K562 (cell line): ENCODE measurements around the gene CCNYL1. TPM values are rescaled to one million over a fixed set of nuclear protein-coding genes. Genes with fewer than 3 reads are reported as not detected.
A peak's percentile ranks its signal among the peaks of the same experiment; 100 is the strongest.

Source experiments
- CSDE1 ChIP-seq, 2 experiments: fragments of 450-650 bp; IDR thresholded peaks; 2 replicates each; pipeline ENCODE4 v1.6.1; 2016; ENCODE audit warnings: mild to moderate bottlenecking in 1 of 2
- EHMT2 ChIP-seq: fragments of 450-650 bp; IDR thresholded peaks from 2 replicates; pipeline ENCODE4 v1.6.1; 2018; ENCODE audit warnings: antibody characterized with exemption
- FOXJ2 ChIP-seq: fragments of 200-800 bp; sonication (Bioruptor generic); IDR thresholded peaks from 2 replicates; pipeline ENCODE4 v1.6.1; 2016; ENCODE audit warnings: missing genetic modification characterization, missing compliant biosample characterization
- KDM1A ChIP-seq, 2 experiments: fragments of 450-650 bp; IDR thresholded peaks; 2 replicates each; pipeline ENCODE4 v1.6.1; 2016; ENCODE audit warnings: mild to moderate bottlenecking in 2 of 2
- NELFE ChIP-seq: IDR thresholded peaks from 2 replicates; pipeline ENCODE4 v1.6.1; 2011; ENCODE audit warnings: mild to moderate bottlenecking; ENCODE audit not compliant: insufficient read depth, insufficient read length
- NR1H2 ChIP-seq: sonication (generic); formaldehyde crosslinking; IDR thresholded peaks from 2 replicates; pipeline ENCODE4 v1.4.0; 2020; ENCODE audit warnings: mild to moderate bottlenecking, missing genetic modification reagents
- NR3C1 ChIP-seq: sonication (generic); formaldehyde crosslinking; IDR thresholded peaks from 2 replicates; pipeline ENCODE4 v1.8.1; 2022; ENCODE audit warnings: missing genetic modification reagents
- PHTF2 ChIP-seq: fragments of 250-450 bp; sonication (Bioruptor Pico); IDR thresholded peaks from 2 replicates; pipeline ENCODE4 v1.5.0; 2021; ENCODE audit warnings: mild to moderate bottlenecking
- TEAD1 ChIP-seq, 2 experiments: fragments of 450-650 bp in 1 of 2; sonication (generic) in 1 of 2; formaldehyde crosslinking; IDR thresholded peaks; 2 replicates each; pipeline versions ENCODE4 v1.4.0 to v1.8.0; 2020 to 2022; ENCODE audit warnings: mild to moderate bottlenecking in 2 of 2, missing genetic modification reagents in 1 of 2
- XRCC3 ChIP-seq: fragments of 450-650 bp; IDR thresholded peaks from 2 replicates; pipeline ENCODE4 v1.6.1; 2017; ENCODE audit warnings: mild to moderate bottlenecking, moderate library complexity
- ZBTB7A ChIP-seq: IDR thresholded peaks from 2 replicates; pipeline ENCODE4 v1.6.1; 2011; ENCODE audit warnings: low read depth, mild to moderate bottlenecking, low read length, moderate library complexity, borderline replicate concordance; ENCODE audit not compliant: control insufficient read depth
- ZNF124 ChIP-seq: sonication (generic); formaldehyde crosslinking; IDR thresholded peaks from 2 replicates; pipeline ENCODE4 v1.8.1; 2022; ENCODE audit warnings: missing genetic modification reagents
- ZNF347 ChIP-seq: fragments of 450-650 bp; formaldehyde crosslinking; IDR thresholded peaks from 2 replicates; pipeline ENCODE4 v1.4.0; 2020; ENCODE audit warnings: low read depth, mild to moderate bottlenecking, moderate library complexity
- polyA plus RNA-seq, 8 experiments: library from polyadenylated mRNA; depleted of rRNA in 4 of 8; stranded (reverse) in 5 of 8; unstranded in 3 of 8; fragments of >200 nt; fragmentation: Nextera tagmentation in 2 of 8; fragmentation: Illumina TruSeq in 1 of 8; extraction: Ambion mirVana in 2 of 8; extraction: Trizol in 1 of 8; gene quantifications; 2 replicates each; pipeline versions ENCODE4 v1.2.1 to v1.2.3, GENCODE V29; 2011 to 2014; ENCODE audit warnings: inconsistent platforms in 1 of 8, missing spikeins in 1 of 8
- total RNA-seq, 7 experiments: library from RNA; depleted of rRNA in 6 of 7; stranded (reverse); fragments of >200 nt in 6 of 7; fragmentation: Illumina TruSeq in 2 of 7; extraction: Trizol in 2 of 7; gene quantifications; 2 replicates each; pipeline versions ENCODE4 v1.2.1 to v1.2.3, GENCODE V29; 2011 to 2021; ENCODE audit warnings: low replicate concordance in 1 of 7
- TF ChIP-seq, protein P1 (sequence below): IDR thresholded peaks from 2 replicates; pipeline ENCODE4 v1.6.1; 2016; ENCODE audit warnings: missing genetic modification characterization, missing compliant biosample characterization
- TF ChIP-seq, protein P2 (sequence below): fragments of 250-450 bp; sonication (Bioruptor Pico); IDR thresholded peaks from 2 replicates; pipeline ENCODE4 v1.5.0; 2020; ENCODE audit warnings: mild to moderate bottlenecking
- TF ChIP-seq, protein P3 (sequence below): fragments of 250-450 bp; sonication (Bioruptor Pico); IDR thresholded peaks from 2 replicates; pipeline ENCODE4 v1.5.0; 2020; ENCODE audit warnings: mild to moderate bottlenecking, borderline replicate concordance
- TF ChIP-seq, protein P4 (sequence below): sonication (generic); formaldehyde crosslinking; IDR thresholded peaks from 2 replicates; pipeline ENCODE4 v1.8.0; 2022; ENCODE audit warnings: mild to moderate bottlenecking, missing genetic modification reagents
- TF ChIP-seq, protein P5 (sequence below): sonication (generic); formaldehyde crosslinking; IDR thresholded peaks from 2 replicates; pipeline ENCODE4 v1.4.0; 2020; ENCODE audit warnings: mild to moderate bottlenecking, missing genetic modification reagents
- TF ChIP-seq, protein P6 (sequence below): IDR thresholded peaks from 3 replicates; pipeline ENCODE4 v1.6.1; 2011; ENCODE audit warnings: borderline replicate concordance, mild to moderate bottlenecking; ENCODE audit not compliant: insufficient read length, insufficient read depth

Gene CCNYL1
- total and polyA plus RNA-seq, 9 of the 15 experiments (the other 6 are each of a cell fraction or from before 2014, with no cell fraction given): 1.9 to 7.5 (median 4.7) TPM

DNA sequence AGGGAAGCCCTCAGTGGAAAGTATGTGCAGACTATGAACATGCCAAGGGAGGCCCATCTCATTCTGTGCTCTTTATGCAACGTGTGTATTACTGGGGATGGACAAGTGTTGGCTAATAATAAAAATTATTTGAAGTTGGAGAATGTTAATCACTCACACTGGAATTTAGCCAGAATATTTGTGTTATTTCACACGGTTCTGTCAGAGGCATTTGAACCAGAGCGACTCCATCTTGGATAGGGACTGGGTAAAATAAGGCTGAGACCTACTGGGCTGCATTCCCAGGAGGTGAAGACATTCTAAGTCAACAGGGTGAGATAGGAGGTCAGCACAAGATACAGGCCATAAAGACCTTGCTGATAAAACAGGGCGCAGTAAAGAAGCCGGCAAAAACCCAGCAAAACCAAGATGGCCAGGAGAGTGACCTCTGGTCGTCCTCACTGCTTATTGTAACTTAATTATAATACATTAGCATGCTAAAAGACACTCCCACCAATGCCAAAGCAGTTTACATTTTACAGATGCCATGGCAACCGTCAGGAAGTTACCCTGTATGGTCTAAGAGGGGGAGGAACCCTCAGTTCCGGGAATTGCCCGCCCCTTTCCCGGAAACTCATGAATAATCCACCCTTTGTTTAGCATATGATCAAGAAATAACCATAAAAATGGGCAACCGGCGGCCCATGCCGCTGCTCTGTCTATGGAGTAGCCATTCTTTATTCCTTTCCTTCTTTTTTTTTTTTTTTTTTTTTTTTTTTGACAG, 60.8 kb downstream of the CCNYL1 start (continued):
- TF ChIP-seq, protein P1, sequence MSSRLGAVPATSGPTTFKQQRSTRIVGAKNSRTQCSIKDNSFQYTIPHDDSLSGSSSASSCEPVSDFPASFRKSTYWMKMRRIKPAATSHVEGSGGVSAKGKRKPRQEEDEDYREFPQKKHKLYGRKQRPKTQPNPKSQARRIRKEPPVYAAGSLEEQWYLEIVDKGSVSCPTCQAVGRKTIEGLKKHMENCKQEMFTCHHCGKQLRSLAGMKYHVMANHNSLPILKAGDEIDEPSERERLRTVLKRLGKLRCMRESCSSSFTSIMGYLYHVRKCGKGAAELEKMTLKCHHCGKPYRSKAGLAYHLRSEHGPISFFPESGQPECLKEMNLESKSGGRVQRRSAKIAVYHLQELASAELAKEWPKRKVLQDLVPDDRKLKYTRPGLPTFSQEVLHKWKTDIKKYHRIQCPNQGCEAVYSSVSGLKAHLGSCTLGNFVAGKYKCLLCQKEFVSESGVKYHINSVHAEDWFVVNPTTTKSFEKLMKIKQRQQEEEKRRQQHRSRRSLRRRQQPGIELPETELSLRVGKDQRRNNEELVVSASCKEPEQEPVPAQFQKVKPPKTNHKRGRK (tag): no peak
- 0 out of 4 replicates have a peak, but pooled peaks of 1 of the 2 experiments have one; percentile 15 for TF ChIP-seq KDM1A (IDR thresholded peaks at IDR 0.05)
- peak in 1 of 2 experiments; percentile 87; a peak in 2 of 4 replicates for TF ChIP-seq CSDE1 (IDR thresholded peaks at IDR 0.05)
- TF ChIP-seq, protein P2, sequence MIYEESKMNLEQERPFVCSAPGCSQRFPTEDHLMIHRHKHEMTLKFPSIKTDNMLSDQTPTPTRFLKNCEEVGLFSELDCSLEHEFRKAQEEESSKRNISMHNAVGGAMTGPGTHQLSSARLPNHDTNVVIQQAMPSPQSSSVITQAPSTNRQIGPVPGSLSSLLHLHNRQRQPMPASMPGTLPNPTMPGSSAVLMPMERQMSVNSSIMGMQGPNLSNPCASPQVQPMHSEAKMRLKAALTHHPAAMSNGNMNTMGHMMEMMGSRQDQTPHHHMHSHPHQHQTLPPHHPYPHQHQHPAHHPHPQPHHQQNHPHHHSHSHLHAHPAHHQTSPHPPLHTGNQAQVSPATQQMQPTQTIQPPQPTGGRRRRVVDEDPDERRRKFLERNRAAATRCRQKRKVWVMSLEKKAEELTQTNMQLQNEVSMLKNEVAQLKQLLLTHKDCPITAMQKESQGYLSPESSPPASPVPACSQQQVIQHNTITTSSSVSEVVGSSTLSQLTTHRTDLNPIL: peak; percentile 99
- TF ChIP-seq NELFE: no peak
- TF ChIP-seq, protein P3, sequence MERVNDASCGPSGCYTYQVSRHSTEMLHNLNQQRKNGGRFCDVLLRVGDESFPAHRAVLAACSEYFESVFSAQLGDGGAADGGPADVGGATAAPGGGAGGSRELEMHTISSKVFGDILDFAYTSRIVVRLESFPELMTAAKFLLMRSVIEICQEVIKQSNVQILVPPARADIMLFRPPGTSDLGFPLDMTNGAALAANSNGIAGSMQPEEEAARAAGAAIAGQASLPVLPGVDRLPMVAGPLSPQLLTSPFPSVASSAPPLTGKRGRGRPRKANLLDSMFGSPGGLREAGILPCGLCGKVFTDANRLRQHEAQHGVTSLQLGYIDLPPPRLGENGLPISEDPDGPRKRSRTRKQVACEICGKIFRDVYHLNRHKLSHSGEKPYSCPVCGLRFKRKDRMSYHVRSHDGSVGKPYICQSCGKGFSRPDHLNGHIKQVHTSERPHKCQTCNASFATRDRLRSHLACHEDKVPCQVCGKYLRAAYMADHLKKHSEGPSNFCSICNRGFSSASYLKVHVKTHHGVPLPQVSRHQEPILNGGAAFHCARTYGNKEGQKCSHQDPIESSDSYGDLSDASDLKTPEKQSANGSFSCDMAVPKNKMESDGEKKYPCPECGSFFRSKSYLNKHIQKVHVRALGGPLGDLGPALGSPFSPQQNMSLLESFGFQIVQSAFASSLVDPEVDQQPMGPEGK (CRISPR knock-in tag): peak; percentile 99
- no peak for TF ChIP-seq ZBTB7A
- TF ChIP-seq ZNF124 (CRISPR knock-in tag): no peak
- no peak for TF ChIP-seq XRCC3
- TF ChIP-seq, protein P4, sequence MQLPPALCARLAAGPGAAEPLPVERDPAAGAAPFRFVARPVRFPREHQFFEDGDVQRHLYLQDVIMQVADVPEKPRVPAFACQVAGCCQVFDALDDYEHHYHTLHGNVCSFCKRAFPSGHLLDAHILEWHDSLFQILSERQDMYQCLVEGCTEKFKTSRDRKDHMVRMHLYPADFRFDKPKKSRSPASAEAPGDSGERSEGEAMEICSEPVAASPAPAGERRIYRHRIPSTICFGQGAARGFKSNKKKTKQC (CRISPR knock-in tag): no peak
- peak in 1 of 2 experiments; percentile 100; a peak in 2 of 4 replicates for TF ChIP-seq TEAD1 (CRISPR knock-in tag; IDR thresholded peaks at IDR 0.05)
- TF ChIP-seq PHTF2 (CRISPR knock-in tag): peak; percentile 96
- no peak for TF ChIP-seq NR1H2 (CRISPR knock-in tag)
- TF ChIP-seq FOXJ2 (tag): peak; percentile 99
- TF ChIP-seq ZNF347 (CRISPR knock-in tag): peak; percentile 98
- TF ChIP-seq, protein P5, sequence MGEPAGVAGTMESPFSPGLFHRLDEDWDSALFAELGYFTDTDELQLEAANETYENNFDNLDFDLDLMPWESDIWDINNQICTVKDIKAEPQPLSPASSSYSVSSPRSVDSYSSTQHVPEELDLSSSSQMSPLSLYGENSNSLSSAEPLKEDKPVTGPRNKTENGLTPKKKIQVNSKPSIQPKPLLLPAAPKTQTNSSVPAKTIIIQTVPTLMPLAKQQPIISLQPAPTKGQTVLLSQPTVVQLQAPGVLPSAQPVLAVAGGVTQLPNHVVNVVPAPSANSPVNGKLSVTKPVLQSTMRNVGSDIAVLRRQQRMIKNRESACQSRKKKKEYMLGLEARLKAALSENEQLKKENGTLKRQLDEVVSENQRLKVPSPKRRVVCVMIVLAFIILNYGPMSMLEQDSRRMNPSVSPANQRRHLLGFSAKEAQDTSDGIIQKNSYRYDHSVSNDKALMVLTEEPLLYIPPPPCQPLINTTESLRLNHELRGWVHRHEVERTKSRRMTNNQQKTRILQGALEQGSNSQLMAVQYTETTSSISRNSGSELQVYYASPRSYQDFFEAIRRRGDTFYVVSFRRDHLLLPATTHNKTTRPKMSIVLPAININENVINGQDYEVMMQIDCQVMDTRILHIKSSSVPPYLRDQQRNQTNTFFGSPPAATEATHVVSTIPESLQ (CRISPR knock-in tag): no peak
- TF ChIP-seq, protein P6, sequence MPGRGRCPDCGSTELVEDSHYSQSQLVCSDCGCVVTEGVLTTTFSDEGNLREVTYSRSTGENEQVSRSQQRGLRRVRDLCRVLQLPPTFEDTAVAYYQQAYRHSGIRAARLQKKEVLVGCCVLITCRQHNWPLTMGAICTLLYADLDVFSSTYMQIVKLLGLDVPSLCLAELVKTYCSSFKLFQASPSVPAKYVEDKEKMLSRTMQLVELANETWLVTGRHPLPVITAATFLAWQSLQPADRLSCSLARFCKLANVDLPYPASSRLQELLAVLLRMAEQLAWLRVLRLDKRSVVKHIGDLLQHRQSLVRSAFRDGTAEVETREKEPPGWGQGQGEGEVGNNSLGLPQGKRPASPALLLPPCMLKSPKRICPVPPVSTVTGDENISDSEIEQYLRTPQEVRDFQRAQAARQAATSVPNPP: no peak
- no peak for TF ChIP-seq EHMT2
- no peak for TF ChIP-seq NR3C1 (CRISPR knock-in tag)
